ENCODE measurements around the gene PTPRE. TPM values are rescaled to one million over a fixed set of nuclear protein-coding genes. Genes with fewer than 3 reads are reported as not detected.

The PTPRE gene
- total RNA-seq, 1 donor from 2014 or later = 0.21 TPM

DNA sequence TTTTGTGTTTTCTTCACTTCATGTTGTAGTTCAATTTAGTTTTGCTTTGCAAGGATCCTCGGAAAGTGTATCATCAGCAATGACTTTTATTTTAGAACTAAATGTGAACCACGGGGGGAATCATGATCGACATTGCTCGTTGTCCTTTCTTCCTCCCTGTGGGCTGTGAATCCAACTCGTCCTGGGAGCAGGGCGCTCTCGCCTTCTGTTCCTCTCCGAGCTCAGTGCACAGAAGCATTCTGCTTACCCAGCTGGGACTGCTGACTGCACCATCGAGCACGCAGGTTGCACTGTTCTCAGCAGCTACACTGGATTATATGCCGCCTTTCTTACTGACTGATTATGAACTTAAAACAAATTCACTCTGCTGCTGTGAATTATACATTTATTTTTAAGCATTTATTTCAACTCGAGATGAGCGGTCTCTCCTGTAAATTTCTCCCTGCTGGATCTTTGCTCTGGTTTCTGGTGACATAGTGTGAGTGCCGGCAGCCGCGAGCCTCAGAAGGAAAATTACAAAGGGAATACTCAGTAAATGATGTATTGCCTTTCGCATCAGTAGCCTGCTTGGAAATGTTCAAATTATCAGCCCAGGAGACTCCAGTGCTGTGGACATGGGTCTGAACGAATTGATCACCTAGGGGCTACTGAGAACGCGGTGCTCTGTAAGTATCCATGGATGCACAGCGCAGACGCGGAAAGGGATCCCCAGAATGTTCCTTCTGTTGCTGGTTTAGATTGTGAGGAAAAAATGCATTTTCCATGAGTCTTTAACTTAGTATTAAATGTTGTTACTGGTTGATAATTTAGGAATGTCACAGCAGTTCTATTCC is 92.6 kb downstream of the PTPRE start:
- Histone ChIP-seq H3K27ac (no peak overlapping the region), H3K9me3 (ENCODE audit: low read depth) (no peaks in the 10 kb centered on the region), H2AFZ (replicated peaks) (no peak overlapping the region), H3K4me2 (no peak overlapping the region), H3K36me3 (no peaks in the 10 kb centered on the region), H3F3A (ENCODE audit: low read depth) (no peaks in the 10 kb centered on the region), H3K27me3 (no peaks in the 10 kb centered on the region), H3K9ac (no peak overlapping the region), H3K4me1 (no peaks in the 10 kb centered on the region), H3K4me3 (no peak overlapping the region), H4K20me1 (ENCODE audit: low read depth) (no peaks in the 10 kb centered on the region), H3K79me2 (ENCODE audit: low read depth) (no peaks in the 10 kb centered on the region)
- TF ChIP-seq EZH2 (IDR thresholded peaks at IDR 0.05) = no peak
- TF ChIP-seq EZH2phosphoT487 (IDR thresholded peaks at IDR 0.05) = no peak
- TF ChIP-seq, protein P1, sequence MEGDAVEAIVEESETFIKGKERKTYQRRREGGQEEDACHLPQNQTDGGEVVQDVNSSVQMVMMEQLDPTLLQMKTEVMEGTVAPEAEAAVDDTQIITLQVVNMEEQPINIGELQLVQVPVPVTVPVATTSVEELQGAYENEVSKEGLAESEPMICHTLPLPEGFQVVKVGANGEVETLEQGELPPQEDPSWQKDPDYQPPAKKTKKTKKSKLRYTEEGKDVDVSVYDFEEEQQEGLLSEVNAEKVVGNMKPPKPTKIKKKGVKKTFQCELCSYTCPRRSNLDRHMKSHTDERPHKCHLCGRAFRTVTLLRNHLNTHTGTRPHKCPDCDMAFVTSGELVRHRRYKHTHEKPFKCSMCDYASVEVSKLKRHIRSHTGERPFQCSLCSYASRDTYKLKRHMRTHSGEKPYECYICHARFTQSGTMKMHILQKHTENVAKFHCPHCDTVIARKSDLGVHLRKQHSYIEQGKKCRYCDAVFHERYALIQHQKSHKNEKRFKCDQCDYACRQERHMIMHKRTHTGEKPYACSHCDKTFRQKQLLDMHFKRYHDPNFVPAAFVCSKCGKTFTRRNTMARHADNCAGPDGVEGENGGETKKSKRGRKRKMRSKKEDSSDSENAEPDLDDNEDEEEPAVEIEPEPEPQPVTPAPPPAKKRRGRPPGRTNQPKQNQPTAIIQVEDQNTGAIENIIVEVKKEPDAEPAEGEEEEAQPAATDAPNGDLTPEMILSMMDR (IDR thresholded peaks at IDR 0.05) = no peak
- Mint-ChIP-seq H3K27me3 (ENCODE audit: insufficient read depth, low read depth) (peaks cover 8% of the 10 kb centered on the region), H3K9me3 (peaks cover 3% of the 10 kb centered on the region), H3K36me3 (no peaks in the 10 kb centered on the region), H3K4me1 (peaks cover 59% of the 10 kb centered on the region), H3K4me3 (no peak overlapping the region), H3K27ac (peak overlapping the region; percentile 47)
- DNase-seq (ENCODE audit: low spot score) = peak; percentile 21

DNA sequence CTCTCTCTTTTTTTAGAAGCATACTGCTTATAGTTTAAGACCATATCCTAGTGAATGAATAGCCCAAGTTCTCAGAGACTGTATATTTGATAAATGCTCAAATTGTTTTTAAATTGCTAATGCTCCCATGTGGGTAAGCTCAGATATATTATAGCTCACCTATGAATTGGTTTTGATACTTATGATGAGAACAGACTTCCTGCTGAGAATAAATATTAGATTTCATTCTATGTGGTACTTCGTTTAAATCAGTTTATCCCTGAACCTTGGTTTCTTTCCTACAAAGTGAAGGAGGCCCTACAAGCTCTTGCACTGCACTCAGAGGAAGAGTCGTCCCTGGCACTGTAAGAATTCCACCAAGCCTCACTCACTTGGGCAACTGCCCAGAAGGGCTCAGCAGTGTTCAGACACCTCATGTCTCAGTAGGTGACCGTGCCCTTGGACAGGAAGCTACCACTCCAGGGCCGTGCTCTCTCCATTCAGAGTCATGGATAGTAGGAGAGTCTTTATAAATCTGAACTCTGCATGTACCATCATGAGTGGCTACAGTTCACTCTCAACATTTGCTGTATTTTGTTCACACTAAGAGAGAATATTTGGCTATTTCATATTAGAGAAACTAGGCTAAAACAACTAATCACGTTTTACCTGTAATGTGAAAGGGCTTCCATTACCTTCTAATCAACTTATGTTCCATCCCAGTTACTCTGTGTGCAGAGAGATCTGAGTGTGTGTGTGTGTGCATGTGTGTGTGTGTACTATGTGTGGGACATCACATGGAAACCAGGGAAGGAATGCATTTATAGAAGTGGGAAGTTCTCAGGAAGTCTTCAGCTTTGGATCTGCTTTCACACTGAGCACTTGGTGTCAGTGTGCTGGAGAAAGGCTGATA is 93.8 kb downstream of the PTPRE start:
- DNase-seq (ENCODE audit: low spot score) = no peak
- Mint-ChIP-seq H3K27me3 (ENCODE audit: insufficient read depth, low read depth) (peaks cover 8% of the 10 kb centered on the region), H3K4me3 (no peak overlapping the region), H3K36me3 (no peaks in the 10 kb centered on the region), H3K27ac (peak overlapping the region; percentile 5), H3K9me3 (peaks cover 3% of the 10 kb centered on the region), H3K4me1 (peaks cover 54% of the 10 kb centered on the region)
- Histone ChIP-seq H3K9me3 (ENCODE audit: low read depth) (no peaks in the 10 kb centered on the region), H3K27ac (no peak overlapping the region), H2AFZ (replicated peaks) (no peak overlapping the region), H3K4me2 (no peak overlapping the region), H3K79me2 (ENCODE audit: low read depth) (no peaks in the 10 kb centered on the region), H3F3A (ENCODE audit: low read depth) (no peaks in the 10 kb centered on the region), H3K27me3 (no peaks in the 10 kb centered on the region), H4K20me1 (ENCODE audit: low read depth) (no peaks in the 10 kb centered on the region), H3K4me3 (no peak overlapping the region), H3K4me1 (no peaks in the 10 kb centered on the region), H3K36me3 (no peaks in the 10 kb centered on the region), H3K9ac (no peak overlapping the region)
- no peak for TF ChIP-seq EZH2 (IDR thresholded peaks at IDR 0.05)
- TF ChIP-seq EZH2phosphoT487 (IDR thresholded peaks at IDR 0.05) = no peak
- TF ChIP-seq, protein P1 (IDR thresholded peaks at IDR 0.05) = no peak

DNA sequence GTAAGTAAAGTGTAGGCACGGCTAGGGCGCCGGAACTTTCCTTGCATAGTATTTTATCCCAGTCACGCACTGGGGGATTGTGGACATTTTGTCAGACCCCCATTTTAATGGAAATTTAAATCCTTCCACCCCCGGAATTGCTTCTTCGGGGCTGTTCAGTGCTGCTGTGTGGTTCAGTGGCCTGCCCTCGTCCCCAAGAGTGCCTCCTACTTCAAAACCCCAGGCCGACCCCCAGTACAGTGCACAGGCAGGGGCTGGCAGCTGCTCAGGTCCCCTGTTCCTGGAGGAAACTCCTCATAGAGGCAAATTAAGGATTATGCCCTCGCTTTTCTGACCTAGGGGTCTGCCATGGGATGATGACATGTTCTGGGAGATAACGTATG is 94.5 kb downstream of the PTPRE start:
- H3K9me3 Mint-ChIP-seq = peaks cover 3% of the 10 kb centered on the region
- H3K27ac ChIP-seq = no peak overlapping the region
- H3K4me1 ChIP-seq = no peaks in the 10 kb centered on the region
- no peak overlapping the region for H2AFZ ChIP-seq (replicated peaks)
- DNase-seq (ENCODE audit: low spot score) = no peak
- H3K4me2 ChIP-seq = no peak overlapping the region
- no peaks in the 10 kb centered on the region for H3K36me3 Mint-ChIP-seq
- peaks cover 48% of the 10 kb centered on the region for H3K4me1 Mint-ChIP-seq
- H3K36me3 ChIP-seq = no peaks in the 10 kb centered on the region
- H3F3A ChIP-seq (ENCODE audit: low read depth) = no peaks in the 10 kb centered on the region
- TF ChIP-seq EZH2phosphoT487 (IDR thresholded peaks at IDR 0.05) (no peak), EZH2 (IDR thresholded peaks at IDR 0.05) (no peak)
- TF ChIP-seq, protein P1 (IDR thresholded peaks at IDR 0.05) = no peak
- no peaks in the 10 kb centered on the region for H4K20me1 ChIP-seq (ENCODE audit: low read depth)
- no peaks in the 10 kb centered on the region for H3K79me2 ChIP-seq (ENCODE audit: low read depth)
- peak overlapping the region; percentile 5 for H3K27ac Mint-ChIP-seq
- H3K27me3 Mint-ChIP-seq (ENCODE audit: insufficient read depth, low read depth) = peaks cover 8% of the 10 kb centered on the region
- no peaks in the 10 kb centered on the region for H3K27me3 ChIP-seq
- no peak overlapping the region for H3K4me3 ChIP-seq
- H3K9me3 ChIP-seq (ENCODE audit: low read depth) = no peaks in the 10 kb centered on the region
- no peak overlapping the region for H3K4me3 Mint-ChIP-seq
- no peak overlapping the region for H3K9ac ChIP-seq

Data from neural progenitor cell (in vitro differentiated cells).